ENCODE measurements around the gene NRN1L.
"Not testable (repeated sequence)": the region's sequence is repeated elsewhere in the genome, so short reads cannot be mapped to it uniquely, and the experiment has no call there.

NRN1L gene

GRCh38 chr16:67860589-67861398, 23.9 kb upstream of the NRN1L start:
- no peak for DNase-seq (ENCODE audit: low spot score)

- no peak for DNase-seq (ENCODE audit: low spot score)
These were observed 22.8 kb upstream of the NRN1L start for GRCh38 chr16:67861877-67862276.

- no peak for DNase-seq (ENCODE audit: low spot score)
These were observed 21.8 kb upstream of the NRN1L start for GRCh38 chr16:67862623-67863583.

- not testable (repeated sequence) for DNase-seq (ENCODE audit: low spot score)
These were observed 20.6 kb upstream of the NRN1L start for GRCh38 chr16:67864044-67864443.

- no peak for DNase-seq (ENCODE audit: low spot score)
These were observed 20.1 kb upstream of the NRN1L start for GRCh38 chr16:67864594-67864993.

- no peak for DNase-seq (ENCODE audit: low spot score)
These were observed 19.4 kb upstream of the NRN1L start for GRCh38 chr16:67865318-67865717.

- no peak for DNase-seq (ENCODE audit: low spot score)
These were observed 16.4 kb upstream of the NRN1L start for GRCh38 chr16:67868290-67868689.

- DNase-seq (ENCODE audit: low spot score), result no peak
These were observed 15.0 kb upstream of the NRN1L start for GRCh38 chr16:67869653-67870052.

- DNase-seq (ENCODE audit: low spot score), result no peak
These were observed 13.4 kb upstream of the NRN1L start for GRCh38 chr16:67871256-67871655.

GRCh38 chr16:67872131-67872630, 12.5 kb upstream of the NRN1L start:
- no peak for DNase-seq (ENCODE audit: low spot score)

- DNase-seq (ENCODE audit: low spot score), result peak; percentile 88
These were observed 11.9 kb upstream of the NRN1L start, which contains the start of gene EDC4 for GRCh38 chr16:67872631-67873434. Gene EDC4, plus strand, starts transcription at chr16:67873052. Its CDS starts 210 bp downstream, at chr16:67873262.

- DNase-seq (ENCODE audit: low spot score), result peak; percentile 44
These were observed 11.0 kb upstream of the NRN1L start for GRCh38 chr16:67873435-67874370.

- DNase-seq (ENCODE audit: low spot score), result no peak
These were observed 10.3 kb upstream of the NRN1L start for GRCh38 chr16:67874372-67874771.

- no peak for DNase-seq (ENCODE audit: low spot score)
These were observed 7.6 kb upstream of the NRN1L start for GRCh38 chr16:67877064-67877463.

GRCh38 chr16:67878232-67878631, 6.5 kb upstream of the NRN1L start:
- no peak for DNase-seq (ENCODE audit: low spot score)

- DNase-seq (ENCODE audit: low spot score), result no peak
These were observed 5.8 kb upstream of the NRN1L start for GRCh38 chr16:67878846-67879245.

- DNase-seq (ENCODE audit: low spot score), result no peak
These were observed 5.2 kb upstream of the NRN1L start for GRCh38 chr16:67879462-67879861.

- DNase-seq (ENCODE audit: low spot score), result no peak
These were observed 4.7 kb upstream of the NRN1L start for GRCh38 chr16:67879936-67880335.

- DNase-seq (ENCODE audit: low spot score), result no peak
These were observed 4.1 kb upstream of the NRN1L start for GRCh38 chr16:67880584-67880983.

GRCh38 chr16:67881621-67882161, 3.0 kb upstream of the NRN1L start:
- no peak for DNase-seq (ENCODE audit: low spot score)

All from HuH-7.5 (cell line).